ENCODE measurements around the gene ZDHHC14.
"Not testable (repeated sequence)": the region's sequence is repeated elsewhere in the genome, so short reads cannot be mapped to it uniquely, and the experiment has no call there.

Gene ZDHHC14

DNA sequence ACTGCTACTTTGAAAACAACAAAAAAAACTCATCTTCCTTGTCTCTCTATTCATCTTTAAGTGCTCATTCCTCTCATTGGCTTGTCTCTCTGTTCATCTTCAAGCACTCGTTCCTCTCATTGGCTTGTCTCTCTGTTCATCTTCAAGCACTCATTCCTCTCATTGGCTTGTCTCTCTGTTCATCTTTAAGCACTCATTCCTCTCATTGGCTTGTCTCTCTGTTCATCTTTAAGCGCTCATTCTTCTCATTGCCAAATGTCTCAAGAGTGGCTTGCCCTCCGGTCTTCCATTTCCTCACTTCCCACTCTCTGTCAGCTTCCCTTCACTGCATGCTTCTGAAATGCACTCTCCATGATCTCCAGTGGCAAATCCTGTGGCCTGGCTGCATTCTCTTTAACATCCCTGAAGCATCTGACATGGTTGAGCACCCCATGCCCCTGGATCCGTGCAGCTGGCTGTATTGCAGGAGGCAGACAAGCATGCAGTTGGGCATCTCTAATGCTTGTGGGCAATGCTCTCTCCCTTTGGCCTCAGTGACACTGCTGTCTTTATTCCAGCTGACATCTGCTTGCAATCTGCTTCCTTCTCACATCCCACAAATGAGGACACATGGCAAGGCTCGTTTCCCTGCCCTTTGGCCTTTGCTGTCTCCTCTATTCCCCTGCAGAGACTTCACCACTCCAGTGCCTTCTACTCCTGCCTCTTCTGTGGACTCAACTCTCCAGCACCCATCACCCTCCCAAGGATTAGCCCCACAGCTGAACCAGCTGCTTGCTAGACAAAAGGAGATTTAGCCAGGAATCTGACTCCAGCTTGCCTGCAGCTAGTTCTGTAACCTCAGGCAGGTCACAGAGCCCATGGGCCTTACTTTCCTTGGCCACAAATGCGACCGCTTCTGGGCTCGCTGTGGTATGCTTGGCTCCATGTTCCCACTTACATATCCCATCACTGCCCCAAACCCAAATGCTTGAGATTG is 298.9 kb downstream of the ZDHHC14 start:
- no peak for DNase-seq

DNA sequence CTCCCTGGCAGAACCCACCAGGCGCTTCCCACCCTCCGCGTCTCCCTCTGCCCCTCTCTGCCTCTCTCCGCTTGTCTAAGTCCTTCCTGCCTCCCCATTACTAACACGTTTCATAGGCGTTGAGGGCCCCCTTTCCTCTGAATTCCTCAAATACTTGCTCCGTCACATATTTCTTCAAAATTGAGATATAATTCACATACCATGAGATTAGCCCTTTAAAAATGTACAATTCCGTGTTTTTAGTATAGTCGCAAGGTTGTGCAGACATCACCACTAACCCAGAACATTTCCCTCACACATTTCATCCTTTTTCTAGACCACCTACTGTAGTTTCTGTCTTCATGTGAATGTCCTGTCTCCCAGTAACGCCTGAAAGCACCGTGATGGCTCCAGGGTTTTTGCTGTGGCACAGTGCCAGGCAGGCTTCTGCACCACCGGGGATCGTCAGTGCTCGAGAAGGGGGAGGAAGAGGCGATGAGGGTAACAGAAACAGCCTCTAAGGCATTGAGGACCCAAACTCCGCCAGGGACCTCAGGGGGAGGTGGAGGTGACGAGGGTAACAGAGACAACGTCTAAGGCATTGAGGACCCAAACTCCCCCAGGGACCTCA is 300.2 kb downstream of the ZDHHC14 start:
- peak; percentile 24 for DNase-seq

DNA sequence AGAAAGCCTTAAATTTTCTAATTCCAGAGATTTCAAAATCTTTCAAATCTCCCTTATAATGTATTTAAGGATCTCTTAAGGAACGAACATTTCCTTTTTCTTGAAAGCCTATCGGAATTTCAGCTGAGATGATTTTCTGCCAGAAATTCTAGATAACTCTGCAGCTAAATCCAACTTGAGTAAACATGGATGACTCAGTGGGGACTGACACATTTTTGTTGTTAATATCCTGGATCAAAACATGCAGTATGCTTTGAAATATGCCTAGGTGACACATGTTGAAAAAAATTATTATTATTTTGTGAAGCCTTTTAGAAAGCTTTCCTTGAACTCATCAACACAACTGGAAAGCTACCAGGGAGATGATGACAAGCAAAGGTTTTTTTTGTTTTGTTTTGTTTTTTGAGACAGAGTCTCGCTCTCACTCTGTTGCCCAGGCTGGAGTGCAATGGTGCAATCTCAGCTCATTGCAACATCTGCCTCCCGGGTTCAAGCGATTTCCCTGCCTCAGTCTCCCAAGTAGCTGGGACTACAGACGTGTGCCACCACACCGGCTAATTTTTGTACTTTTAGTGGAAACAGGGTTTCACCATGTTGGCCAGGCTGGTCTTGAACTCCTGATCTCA is 302.0 kb downstream of the ZDHHC14 start:
- DNase-seq: no peak

DNA sequence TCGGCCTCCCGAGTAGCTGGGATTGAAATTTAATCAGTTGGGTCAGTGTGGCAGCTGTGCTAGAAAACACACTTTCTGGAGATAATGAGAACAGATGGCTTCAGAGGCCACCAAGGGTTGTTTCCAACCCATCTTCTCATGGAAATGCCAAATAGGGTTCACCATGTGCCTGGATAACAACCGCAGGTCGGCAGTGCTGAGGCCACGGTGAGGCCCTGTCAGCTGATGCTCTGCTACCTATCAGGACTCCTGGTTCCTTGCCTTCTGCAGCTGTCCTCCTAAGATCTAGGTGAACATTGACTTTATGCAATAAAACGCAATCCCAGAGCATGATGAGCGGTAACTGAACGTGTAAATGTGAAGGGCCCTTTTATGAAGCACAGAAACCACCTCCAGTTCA is 302.7 kb downstream of the ZDHHC14 start:
- DNase-seq: no peak

DNA sequence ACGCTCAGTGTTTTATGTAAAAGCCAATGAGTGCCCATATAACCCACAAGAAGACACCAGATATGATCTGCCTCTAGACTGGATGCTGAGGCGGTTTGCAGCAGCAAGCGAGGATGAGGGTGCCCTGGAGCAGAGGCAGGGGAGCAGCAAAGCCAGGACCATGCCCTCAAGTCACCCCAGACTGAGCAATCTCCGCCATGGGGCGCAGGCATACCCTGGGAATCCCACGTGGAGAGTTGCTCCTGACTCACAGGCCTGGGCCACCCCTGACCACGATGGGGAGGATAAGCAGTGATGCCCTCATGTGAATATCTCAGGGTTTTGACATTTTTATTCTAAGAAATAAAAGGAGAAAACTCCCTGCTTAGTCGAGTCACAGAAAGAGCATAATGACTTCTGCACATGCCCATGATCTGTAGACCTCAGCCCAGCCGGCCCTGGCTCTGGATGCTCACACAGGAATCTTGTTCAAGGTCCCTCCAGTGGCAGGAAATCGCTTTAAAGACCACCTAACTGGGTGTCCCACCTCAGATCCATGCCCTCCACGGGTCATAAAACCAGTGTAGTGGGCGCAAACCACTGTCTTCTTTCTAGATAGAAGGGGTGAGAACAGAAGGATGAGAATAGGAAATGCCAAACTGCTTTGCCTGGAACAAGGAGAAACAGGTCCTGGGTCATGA is 303.8 kb downstream of the ZDHHC14 start:
- no peak for DNase-seq

DNA sequence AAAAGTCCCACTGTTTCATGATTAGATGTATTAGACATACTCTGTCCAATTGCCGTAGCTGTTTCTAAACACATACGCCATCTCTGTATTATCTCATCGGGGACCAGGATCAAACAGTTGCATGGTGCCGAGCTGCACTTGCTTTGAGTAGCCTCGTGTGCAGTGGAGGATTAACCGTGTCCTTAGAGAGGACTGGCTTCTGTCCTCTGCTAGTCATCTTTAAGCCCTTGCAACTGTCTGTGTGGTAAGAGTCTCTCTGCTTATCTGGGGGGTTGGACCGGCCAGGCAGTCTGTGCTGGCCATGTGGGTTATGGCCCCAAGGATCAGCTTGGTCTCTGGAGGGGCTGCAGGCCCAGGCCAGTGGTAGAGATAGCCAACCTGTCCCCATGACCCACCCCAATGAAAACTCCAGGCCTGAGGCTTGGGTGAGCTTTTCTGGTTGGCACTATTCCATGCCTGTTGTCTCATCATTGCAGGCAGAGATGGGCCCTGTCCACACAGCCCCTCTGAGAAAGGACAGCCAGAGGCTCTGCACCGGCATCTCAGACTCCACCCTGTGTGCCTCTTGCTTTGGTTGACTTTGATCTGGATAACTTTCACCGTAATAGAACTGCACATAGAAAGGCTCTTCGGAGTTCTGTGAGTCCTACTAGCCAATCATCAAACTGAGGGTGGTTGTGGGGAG is 304.7 kb downstream of the ZDHHC14 start:
- no peak for DNase-seq

DNA sequence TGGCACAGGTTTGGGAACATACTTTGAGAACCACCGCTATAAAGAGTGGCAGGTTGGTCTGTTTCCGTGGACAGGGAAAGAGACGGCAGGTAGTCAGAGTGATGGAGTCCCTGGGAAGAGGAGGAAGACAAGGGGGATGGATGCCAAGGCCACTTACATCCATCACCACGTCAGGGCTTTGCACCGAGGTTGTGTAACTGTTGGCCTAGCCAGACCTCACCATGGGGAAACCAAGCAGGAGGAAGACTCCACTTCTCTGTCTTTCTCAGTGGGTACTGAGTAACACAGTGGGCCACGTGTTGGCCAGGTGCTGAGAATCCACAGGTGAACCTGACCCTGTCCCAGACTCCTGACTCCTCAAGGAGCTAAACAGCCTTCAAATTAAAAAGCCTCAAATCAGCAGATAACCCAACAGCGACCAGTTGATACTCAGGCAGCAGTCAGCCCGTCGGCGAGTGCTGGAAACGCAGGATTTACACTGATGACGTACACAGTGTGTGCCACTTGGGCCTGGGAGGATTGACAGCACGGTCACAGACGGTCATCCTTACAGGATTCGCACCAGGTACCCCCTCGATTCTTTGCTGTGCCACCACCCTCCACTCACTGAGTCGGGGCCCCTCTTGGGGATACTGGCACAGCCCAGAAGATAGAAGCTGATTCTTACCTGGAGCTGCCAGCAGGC is 307.4 kb downstream of the ZDHHC14 start:
- no peak for DNase-seq

DNA sequence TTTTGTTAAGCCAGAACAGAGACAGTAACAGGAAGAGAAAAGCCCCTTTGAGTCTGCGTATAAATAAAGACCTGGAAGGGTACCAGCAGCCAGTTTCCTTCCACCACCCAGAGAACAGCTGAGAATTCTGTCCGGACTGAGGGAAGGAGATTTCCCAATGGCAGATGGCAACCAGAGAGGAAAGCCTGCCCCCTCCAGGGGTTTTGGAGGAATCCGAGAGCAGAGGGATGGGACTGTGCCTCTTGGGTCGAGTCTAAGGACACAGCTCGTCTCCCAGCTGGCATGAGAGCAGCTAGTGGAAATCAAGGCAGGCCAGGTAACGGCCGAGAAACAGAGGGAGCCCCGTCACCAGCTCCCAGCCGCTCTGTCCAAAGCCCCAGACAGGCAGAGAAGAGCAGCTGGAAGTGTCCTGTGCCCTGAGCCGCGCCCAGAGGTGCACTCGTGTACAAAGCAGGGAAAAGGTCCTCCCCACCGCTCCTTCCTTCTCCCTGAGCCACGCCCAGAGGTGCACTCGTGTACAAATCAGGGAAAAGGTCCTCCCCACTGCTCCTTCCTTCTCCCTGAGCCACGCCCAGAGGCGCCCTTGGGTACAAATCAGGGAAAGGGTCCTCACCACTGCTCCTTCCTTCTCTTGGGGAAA is 308.1 kb downstream of the ZDHHC14 start:
- DNase-seq: no peak

DNA sequence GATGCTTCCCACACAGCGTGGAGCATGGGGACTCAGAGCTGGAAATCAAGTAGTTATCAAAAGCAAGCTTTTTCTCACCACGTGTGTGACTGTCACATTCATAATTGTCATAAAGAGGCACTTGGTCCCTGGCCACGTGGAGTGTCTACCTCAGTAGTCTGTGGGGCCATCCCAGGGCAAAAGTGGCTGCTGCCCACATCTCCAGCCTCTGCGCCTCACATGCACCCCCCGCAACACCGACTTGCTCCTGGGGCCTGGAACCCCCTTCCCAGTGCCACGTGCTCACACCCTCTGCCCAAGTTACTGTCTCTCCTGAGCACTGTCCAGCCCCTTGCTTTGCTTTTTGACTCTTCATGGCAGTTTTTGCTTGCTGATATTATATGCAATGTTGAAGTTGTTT is 308.9 kb downstream of the ZDHHC14 start:
- no peak for DNase-seq

DNA sequence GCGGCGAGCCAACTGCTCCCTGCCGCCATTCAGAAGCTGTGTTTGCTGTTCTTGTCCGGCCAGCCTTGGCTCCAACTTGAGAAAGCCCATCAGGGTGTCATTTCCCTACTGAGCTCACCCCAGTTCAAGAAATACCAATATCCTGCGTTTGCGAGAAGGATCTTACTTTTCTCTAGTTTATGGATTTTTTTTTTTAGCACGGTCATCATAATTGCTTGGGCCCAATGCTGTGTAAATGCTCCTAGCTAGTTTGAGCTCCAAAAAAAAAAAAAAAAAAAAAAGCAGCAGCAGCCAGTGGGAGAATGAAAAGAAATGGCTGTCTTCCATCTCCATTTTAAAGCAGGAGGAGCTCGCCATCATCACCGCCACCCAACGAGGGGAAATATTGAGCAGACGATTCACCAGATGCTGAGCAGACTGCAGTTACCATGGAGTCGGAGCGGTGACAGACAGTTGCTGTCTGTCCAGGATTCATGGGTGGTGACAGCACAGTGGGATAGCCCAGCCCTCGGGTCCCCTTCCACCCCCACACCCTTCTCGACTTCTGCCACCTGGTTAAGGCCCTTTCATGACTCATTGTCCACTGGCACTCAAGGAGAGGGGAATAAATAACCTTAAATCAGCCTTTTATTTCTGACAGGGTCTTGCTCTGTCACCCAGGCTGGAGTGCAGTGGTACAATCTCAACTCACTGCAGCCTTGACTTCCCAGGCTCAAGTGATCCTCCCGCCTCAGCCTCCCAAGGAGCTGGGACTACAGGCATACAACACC is 309.6 kb downstream of the ZDHHC14 start:
- no peak for DNase-seq

DNA sequence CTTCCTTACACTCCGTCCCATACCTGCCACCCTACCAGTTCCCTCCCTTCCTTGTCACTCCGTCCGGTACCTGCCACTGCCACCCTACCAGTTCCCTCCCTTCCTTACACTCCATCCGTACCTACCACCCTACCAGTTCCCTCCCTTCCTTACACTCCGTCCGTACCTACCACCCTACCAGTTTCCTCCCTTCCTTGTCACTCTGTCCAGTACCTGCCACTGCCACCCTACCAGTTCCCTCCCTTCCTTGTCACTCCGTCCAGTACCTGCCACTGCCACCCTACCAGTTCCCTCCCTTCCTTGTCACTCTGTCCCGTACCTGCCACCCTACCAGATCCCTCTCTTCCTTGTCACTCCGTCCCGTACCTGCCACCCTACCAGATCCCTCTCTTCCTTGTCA is 310.6 kb downstream of the ZDHHC14 start:
- not testable (repeated sequence) for DNase-seq

DNA sequence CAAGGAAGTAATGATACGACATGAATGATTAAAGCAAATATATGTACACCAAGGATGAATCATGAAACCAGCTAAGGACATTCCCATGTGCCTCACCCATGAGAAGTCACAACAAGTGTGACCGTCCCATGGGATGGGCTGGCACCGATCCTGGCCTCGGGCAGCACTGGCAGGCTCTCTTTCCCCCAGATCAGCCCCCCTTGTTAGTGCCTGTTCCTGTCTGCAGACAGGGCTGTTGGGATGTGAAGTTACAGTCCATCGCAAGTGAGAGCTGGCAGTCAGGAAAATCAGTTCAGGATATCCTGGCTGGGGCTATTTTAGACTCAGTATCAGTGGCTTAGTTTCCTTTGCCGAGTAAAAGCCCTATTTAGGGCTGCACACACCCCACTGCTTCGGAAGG is 312.9 kb downstream of the ZDHHC14 start:
- DNase-seq: no peak

DNA sequence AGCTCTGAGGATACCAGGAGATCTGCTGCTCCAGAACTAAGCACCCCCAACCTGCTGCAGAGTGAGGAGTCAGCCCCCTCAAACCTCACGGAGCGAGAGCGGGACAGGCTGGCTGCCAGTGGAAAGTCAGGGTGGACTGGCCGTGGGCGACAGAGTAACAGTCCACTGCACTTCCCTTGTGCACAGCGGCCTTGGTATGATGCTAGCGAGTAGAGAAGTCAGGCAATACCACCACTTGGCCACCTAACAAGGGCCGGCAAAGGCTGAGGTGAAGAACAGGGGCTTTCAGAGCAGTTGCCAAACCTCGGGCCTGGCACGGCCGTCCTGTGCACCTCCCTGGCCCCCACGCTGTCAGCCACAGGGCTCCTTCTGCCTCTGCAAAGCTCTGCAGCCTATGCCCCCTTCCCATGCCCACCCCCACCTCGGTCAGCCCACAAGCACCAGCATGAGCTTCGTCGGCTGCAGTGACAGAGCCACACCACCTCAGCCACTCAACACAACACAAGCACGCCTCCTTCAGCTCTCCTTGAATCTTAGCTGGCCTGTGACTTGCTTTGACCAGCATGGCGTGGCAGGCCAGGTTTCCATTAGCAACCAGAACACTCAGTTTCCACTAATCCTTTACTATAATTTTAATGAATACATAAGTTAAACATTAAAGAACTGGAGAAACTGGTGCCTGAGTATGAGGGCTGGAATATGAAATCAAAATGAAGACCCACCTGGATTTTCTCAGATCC is 314.5 kb downstream of the ZDHHC14 start:
- DNase-seq: no peak

DNA sequence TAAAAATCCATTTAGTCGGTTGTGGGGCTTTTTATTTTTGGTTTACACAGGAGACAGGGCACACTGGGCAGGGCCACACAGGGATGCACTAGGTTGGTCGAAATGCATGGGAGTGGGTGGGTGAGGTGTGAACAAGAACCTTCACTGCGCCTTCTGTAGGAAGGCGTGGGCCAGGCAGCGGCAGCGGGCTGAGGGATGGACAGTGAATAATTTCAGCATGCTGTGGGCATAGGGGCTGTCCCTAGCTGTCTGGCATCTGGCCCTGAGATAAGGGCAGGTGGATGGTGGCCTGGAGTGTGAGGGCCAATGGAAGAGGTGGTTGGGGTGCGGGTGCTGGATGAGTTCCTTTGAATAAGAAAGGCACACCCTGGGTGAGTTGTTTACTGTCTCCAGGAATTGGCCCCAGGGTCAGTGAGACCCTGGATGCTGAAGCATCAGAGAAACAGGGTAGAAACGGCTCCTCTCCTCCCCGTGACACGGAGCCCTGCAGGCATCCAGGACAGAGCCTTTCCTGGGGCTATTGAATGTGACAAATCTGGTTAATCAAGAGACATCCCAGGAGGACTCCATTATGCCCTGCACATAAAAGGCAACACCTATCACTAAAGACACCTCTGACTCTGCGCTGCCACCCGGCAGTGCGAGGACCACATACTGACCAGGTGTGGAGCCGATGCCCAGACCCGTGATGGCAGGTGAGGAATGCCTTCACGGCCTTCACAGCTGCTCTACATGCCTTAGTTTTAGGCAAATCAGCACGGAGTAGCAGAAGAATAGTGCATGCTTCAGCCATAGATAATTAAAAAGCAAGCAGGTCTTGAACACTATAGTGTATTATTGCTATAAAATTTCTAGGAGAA is 319.0 kb downstream of the ZDHHC14 start:
- DNase-seq: no peak

DNA sequence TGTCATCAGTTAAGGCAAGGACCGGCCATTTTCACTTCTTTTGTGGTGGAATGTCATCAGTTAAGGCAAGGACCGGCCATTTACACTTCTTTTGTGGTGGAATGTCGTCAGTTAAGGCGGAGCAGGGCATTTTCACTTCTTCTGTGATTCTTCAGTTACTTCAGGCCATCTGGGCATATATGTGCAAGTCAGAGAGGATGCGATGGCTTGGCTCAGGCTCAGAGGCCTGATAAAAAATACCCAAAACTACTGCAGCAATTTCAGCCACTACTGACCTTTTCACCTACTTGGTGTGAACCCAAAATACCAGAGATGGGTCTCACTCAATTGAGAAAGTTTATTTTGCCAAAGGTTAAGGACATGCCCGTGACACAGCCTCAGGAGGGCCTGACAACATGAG is 325.4 kb downstream of the ZDHHC14 start:
- DNase-seq: not testable (repeated sequence)

DNA sequence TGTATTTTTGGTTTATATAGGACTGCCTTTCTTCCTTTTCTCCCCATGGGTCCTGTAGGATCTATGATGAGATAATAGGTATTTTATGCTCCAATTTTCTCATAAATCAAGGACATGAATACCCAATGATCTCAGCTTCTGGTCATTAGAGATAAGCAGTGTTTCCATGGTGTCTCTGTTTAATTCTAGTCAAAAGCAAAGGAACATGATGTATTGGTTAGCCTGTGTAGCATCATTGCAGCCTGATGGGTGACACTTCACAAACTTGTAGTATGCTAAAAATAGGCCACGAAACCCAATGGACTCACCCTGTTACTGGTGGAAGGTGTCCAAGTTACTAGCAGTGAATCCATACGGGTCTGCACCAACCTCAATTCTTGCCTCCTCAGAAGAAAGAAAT is 325.9 kb downstream of the ZDHHC14 start:
- no peak for DNase-seq

DNA sequence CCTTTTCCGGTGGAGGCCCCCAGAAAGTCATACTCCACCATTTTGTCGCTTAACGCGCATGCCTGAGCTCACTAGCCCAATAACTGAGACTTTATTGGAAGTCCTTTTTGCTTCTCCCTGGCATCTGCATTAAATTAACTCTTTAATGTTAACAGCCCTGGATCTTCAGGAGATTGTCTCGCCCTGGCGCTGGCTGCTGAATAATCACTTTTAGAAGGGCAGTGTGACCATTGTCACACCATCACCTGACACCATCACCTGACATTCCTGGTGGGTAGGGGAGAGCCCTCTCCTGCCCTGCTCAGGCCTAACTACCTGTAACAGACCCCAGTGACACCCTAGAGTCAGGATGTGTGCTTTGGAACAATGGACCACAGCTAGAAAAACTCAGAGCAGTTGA is 326.6 kb downstream of the ZDHHC14 start:
- no peak for DNase-seq

DNA sequence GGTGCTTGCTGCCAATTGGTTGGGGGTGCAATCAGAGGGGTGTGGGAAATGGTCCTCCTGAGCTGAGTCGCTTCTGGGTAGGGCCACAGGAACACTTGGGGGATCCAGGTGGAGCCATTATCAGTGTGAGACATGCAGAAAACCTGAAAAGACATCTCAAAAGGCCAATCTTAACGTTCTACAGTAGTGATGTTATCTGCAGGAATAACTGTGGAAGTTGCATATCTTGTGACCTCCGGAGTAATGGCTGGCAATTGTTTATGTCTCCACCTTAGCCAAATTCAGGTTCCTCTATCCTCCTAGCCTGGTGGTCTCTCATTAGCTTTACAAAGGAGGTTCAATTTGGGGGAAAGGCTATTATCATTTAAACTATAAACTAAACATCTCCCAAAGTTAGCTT is 327.2 kb downstream of the ZDHHC14 start:
- DNase-seq: no peak

DNA sequence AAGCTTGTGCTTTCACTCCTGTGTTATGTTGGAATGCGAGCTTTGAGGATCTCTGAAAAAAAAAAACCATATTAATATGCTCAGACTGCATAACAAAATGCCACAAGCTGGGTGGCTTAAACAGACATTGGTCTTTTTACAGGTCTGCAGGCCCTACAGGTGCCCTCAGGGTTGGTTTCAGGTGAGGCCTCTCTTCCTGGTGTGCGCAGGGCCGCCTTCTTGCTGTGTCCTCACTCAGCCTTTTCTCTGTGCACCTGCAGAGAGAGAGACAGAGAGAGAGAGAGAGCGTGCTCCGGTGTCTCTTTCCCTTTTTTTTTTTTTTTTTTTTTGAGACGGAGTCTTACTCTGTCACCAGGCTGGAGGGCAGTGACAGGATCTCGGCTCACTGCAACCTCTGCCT is 327.9 kb downstream of the ZDHHC14 start:
- no peak for DNase-seq

Measured in NCI-H1092 (cell line).